ENCODE measurements around the gene IFNLR1. TPM values are rescaled to one million over a fixed set of nuclear protein-coding genes. Genes with fewer than 3 reads are reported as not detected.

IFNLR1 gene
- total and polyA plus RNA-seq, 2 experiments from 2014 or later, result 6.4 to 7.5 TPM

DNA sequence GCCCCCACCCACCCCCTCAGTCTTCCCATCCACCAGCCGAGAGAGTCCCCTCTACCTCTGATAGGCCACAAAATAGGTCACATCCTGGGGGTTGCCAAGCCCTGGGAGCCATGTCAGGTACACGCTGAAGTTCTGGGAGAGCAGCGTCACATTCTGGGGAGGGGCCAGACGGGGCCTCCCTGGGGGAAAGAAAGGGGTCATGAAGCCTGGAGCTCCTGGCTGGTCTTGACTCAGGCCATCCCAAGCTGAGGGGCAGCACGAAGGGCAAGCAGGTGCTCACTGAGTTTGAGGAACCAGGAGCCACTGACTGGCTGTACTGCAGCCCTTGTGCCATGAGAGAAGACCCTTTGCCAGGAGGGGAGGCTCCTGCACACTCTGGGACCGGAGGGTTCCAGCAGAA is 6.4 kb downstream of the IFNLR1 start:
- no peak for DNase-seq (ENCODE audit: low spot score)
- Histone ChIP-seq H3K36me3 (replicated peaks; ENCODE audit: insufficient read depth, low read depth) (no peaks in the 10 kb centered on the region), H3K79me2 (peaks cover 29% of the 10 kb centered on the region), H4K20me1 (ENCODE audit: insufficient read depth, poor library complexity, severe bottlenecking) (no peaks in the 10 kb centered on the region), H3K4me2 (no peak overlapping the region), H3K27me3 (no peaks in the 10 kb centered on the region), H3K27ac (no peak overlapping the region), H3K9me3 (ENCODE audit: low read depth) (no peaks in the 10 kb centered on the region), H3K4me1 (ENCODE audit: insufficient read depth) (no peaks in the 10 kb centered on the region), H3K4me3 (no peak overlapping the region), H2AFZ (no peak overlapping the region), H3K9me2 (replicated peaks; ENCODE audit: insufficient read depth) (no peaks in the 10 kb centered on the region)
- 91% methylated on average over 6 of the region's 6 CpGs for WGBS (ENCODE audit: low lambda C conversion rate, missing lambda C conversion rate)
- no peak for TF ChIP-seq EZH2 (IDR thresholded peaks at IDR 0.05; ENCODE audit: borderline replicate concordance)
- TF ChIP-seq, protein P1, sequence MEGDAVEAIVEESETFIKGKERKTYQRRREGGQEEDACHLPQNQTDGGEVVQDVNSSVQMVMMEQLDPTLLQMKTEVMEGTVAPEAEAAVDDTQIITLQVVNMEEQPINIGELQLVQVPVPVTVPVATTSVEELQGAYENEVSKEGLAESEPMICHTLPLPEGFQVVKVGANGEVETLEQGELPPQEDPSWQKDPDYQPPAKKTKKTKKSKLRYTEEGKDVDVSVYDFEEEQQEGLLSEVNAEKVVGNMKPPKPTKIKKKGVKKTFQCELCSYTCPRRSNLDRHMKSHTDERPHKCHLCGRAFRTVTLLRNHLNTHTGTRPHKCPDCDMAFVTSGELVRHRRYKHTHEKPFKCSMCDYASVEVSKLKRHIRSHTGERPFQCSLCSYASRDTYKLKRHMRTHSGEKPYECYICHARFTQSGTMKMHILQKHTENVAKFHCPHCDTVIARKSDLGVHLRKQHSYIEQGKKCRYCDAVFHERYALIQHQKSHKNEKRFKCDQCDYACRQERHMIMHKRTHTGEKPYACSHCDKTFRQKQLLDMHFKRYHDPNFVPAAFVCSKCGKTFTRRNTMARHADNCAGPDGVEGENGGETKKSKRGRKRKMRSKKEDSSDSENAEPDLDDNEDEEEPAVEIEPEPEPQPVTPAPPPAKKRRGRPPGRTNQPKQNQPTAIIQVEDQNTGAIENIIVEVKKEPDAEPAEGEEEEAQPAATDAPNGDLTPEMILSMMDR (IDR thresholded peaks at IDR 0.05; ENCODE audit: poor library complexity), result no peak
- TF ChIP-seq EZH2phosphoT487 (IDR thresholded peaks at IDR 0.05; ENCODE audit: low read depth, severe bottlenecking, unreplicated experiment), result no peak

DNA sequence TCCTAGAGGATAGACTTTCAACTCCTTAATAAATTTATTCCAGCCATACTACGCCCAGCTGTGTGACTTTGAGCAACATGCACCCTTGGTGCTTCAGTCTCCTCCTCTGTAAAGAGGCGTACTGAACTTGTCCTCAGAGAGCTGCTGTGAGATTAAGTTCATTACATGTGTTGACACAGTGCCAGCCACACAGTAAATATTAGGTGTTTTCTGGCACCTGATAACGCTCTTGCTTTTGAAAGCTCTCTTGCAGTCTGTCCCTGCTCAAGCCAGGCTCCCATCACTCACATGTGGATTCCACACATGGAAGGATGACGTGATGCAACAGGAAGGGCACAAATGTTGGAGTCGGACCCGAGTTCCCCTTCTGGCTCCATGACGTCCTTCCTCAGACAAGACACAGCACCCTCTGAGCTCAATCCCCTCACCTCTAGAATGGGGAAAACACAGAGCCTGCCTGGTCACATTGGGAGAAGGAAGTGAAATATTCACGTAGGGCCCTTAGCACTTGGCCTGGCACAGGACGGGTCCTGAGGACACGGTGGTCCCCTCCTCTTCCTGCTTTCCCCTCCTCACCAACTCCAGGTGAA is 7.7 kb downstream of the IFNLR1 start:
- no peaks in the 10 kb centered on the region for H3K9me2 ChIP-seq (replicated peaks; ENCODE audit: insufficient read depth)
- H2AFZ ChIP-seq, result no peak overlapping the region
- 90% methylated on average over 10 of the region's 10 CpGs for WGBS (ENCODE audit: low lambda C conversion rate, missing lambda C conversion rate)
- H3K27ac ChIP-seq, result no peak overlapping the region
- no peak overlapping the region for H3K4me3 ChIP-seq
- H3K36me3 ChIP-seq (replicated peaks; ENCODE audit: insufficient read depth, low read depth), result no peaks in the 10 kb centered on the region
- H3K4me1 ChIP-seq (ENCODE audit: insufficient read depth), result peaks cover 3% of the 10 kb centered on the region
- no peak for DNase-seq (ENCODE audit: low spot score)
- H3K9me3 ChIP-seq (ENCODE audit: low read depth), result no peaks in the 10 kb centered on the region
- no peaks in the 10 kb centered on the region for H3K27me3 ChIP-seq
- TF ChIP-seq EZH2phosphoT487 (IDR thresholded peaks at IDR 0.05; ENCODE audit: low read depth, severe bottlenecking, unreplicated experiment) (no peak), EZH2 (IDR thresholded peaks at IDR 0.05; ENCODE audit: borderline replicate concordance) (no peak)
- TF ChIP-seq, protein P1 (IDR thresholded peaks at IDR 0.05; ENCODE audit: poor library complexity), result no peak
- peaks cover 29% of the 10 kb centered on the region for H3K79me2 ChIP-seq
- H3K4me2 ChIP-seq, result no peak overlapping the region
- H4K20me1 ChIP-seq (ENCODE audit: insufficient read depth, poor library complexity, severe bottlenecking), result no peaks in the 10 kb centered on the region

DNA sequence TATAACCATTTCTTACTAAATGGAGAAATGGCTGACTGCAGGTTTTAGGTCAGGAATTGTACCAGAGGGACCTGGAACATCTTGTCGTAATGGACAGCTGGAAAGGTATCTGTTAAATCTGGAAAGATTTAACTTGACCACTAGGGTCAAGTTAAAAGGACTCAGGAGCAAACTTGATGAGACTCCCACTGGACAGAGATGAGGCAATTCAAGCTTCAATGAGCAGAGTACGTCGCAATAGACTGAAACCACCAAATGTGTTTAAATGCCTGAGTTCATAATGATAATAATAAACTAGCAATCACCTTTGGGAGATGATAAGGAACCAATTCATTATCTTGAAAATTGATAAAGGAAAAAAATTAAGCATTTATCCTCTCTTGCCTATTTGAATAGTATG is 8.7 kb downstream of the IFNLR1 start:
- TF ChIP-seq, protein P1 (IDR thresholded peaks at IDR 0.05; ENCODE audit: poor library complexity), result no peak
- TF ChIP-seq EZH2 (IDR thresholded peaks at IDR 0.05; ENCODE audit: borderline replicate concordance) (no peak), EZH2phosphoT487 (IDR thresholded peaks at IDR 0.05; ENCODE audit: low read depth, severe bottlenecking, unreplicated experiment) (no peak)
- H2AFZ ChIP-seq, result no peak overlapping the region
- WGBS (ENCODE audit: low lambda C conversion rate, missing lambda C conversion rate), result 82% methylated on average over 3 of the region's 3 CpGs
- no peak overlapping the region for H3K4me3 ChIP-seq
- H3K27ac ChIP-seq, result no peak overlapping the region
- peaks cover 24% of the 10 kb centered on the region for H3K79me2 ChIP-seq
- H4K20me1 ChIP-seq (ENCODE audit: insufficient read depth, poor library complexity, severe bottlenecking), result no peaks in the 10 kb centered on the region
- no peaks in the 10 kb centered on the region for H3K27me3 ChIP-seq
- H3K4me1 ChIP-seq (ENCODE audit: insufficient read depth), result peaks cover 3% of the 10 kb centered on the region
- no peak overlapping the region for H3K4me2 ChIP-seq
- H3K9me3 ChIP-seq (ENCODE audit: low read depth), result no peaks in the 10 kb centered on the region
- DNase-seq (ENCODE audit: low spot score), result no peak
- no peaks in the 10 kb centered on the region for H3K9me2 ChIP-seq (replicated peaks; ENCODE audit: insufficient read depth)
- H3K36me3 ChIP-seq (replicated peaks; ENCODE audit: insufficient read depth, low read depth), result no peaks in the 10 kb centered on the region
